Measurements from ENCODE around the gene BABAM2. TPM values are rescaled to one million over a fixed set of nuclear protein-coding genes. Genes with fewer than 3 reads are reported as not detected.

Gene BABAM2
- total and polyA plus RNA-seq, 9 of the 15 experiments (the other 6 are each of a cell fraction or from before 2014, with no cell fraction given): 10.9 to 37.4 (median 25.6) TPM

DNA sequence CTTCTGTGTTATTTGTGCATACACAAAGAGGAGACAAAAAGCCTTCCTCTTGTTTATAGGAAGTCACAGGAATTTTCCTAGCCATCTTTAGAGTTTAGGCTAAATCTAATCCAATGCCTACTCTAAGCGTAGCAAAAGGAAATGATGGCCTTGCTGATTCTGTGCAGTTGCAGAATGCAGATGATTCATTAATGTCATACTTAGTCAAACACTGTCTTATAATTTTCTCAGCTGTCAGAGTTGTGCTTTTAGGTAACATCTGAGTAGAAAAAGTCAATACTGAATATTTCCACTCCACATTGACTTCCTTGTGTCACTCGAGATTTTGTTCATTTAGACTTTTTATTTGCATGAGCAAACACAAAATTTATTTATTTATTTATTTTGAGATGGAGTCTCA is 344.3 kb downstream of the BABAM2 start:
- ChIA-PET POLR2A (no interaction called here), CTCF (ENCODE audit: low intra/inter-chr PET ratio) (no interaction called here)
- no peaks in the 10 kb centered on the region for H3K9me3 ChIP-seq (replicated peaks; ENCODE audit: control insufficient read depth, insufficient read depth, low read depth, low read length)
- DNase-seq (ENCODE audit: extremely low read depth in 1 of 4, low spot score in 3 of 4) (no peak), FAIRE-seq (no peak), ATAC-seq (no peak)
- no peaks in the 10 kb centered on the region for H3K79me2 ChIP-seq (ENCODE audit: control insufficient read depth, insufficient read depth, low read length)
- intact Hi-C loops (cut with micrococcal nuclease) (no loop called here), in situ Hi-C loops (cut with MboI) (no loop called here)
- WGBS (ENCODE audit: insufficient coverage, low coverage, missing lambda C conversion rate): 21% methylated on average over 2 of the region's 2 CpGs
- no peaks in the 10 kb centered on the region for H3K36me3 ChIP-seq (ENCODE audit: control insufficient read depth, insufficient read depth, low read length)
- no peak overlapping the region for H3K9ac ChIP-seq (ENCODE audit: insufficient read depth in 1 of 2, low read depth in 2 of 2, low read length in 2 of 2)
- no peak overlapping the region for H2AFZ ChIP-seq (ENCODE audit: low read depth, low read length)
- H3K9me1 ChIP-seq (ENCODE audit: control insufficient read depth, insufficient read depth, low read length): no peaks in the 10 kb centered on the region
- H3K27ac ChIP-seq (ENCODE audit: extremely low read depth, low read depth, low read length): no peak overlapping the region
- BruUV-seq (replicated peaks): no TSS peak
- no peak overlapping the region for H3K4me3 ChIP-seq
- H4K20me1 ChIP-seq (replicated peaks; ENCODE audit: control insufficient read depth, insufficient read depth, low read length): no peaks in the 10 kb centered on the region
- no peak overlapping the region for H3K4me2 ChIP-seq (ENCODE audit: insufficient read depth, low read length)
- no peaks in the 10 kb centered on the region for H3K27me3 ChIP-seq (ENCODE audit: control insufficient read depth in 2 of 2, insufficient read depth in 2 of 2, low read length in 2 of 2)
- no peaks in the 10 kb centered on the region for H3K4me1 ChIP-seq (replicated peaks in 1 of 2; ENCODE audit: control insufficient read depth in 2 of 2, insufficient read depth in 2 of 2, low read length in 2 of 2)
- TF ChIP-seq, protein P1, sequence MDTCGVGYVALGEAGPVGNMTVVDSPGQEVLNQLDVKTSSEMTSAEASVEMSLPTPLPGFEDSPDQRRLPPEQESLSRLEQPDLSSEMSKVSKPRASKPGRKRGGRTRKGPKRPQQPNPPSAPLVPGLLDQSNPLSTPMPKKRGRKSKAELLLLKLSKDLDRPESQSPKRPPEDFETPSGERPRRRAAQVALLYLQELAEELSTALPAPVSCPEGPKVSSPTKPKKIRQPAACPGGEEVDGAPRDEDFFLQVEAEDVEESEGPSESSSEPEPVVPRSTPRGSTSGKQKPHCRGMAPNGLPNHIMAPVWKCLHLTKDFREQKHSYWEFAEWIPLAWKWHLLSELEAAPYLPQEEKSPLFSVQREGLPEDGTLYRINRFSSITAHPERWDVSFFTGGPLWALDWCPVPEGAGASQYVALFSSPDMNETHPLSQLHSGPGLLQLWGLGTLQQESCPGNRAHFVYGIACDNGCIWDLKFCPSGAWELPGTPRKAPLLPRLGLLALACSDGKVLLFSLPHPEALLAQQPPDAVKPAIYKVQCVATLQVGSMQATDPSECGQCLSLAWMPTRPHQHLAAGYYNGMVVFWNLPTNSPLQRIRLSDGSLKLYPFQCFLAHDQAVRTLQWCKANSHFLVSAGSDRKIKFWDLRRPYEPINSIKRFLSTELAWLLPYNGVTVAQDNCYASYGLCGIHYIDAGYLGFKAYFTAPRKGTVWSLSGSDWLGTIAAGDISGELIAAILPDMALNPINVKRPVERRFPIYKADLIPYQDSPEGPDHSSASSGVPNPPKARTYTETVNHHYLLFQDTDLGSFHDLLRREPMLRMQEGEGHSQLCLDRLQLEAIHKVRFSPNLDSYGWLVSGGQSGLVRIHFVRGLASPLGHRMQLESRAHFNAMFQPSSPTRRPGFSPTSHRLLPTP (IDR thresholded peaks at IDR 0.05; ENCODE audit: borderline replicate concordance, extremely low read depth, insufficient read length): no peak
- TF ChIP-seq KAT7 (CRISPR knock-in tag; IDR thresholded peaks at IDR 0.05; ENCODE audit: borderline replicate concordance) (no peak), PHTF2 (CRISPR knock-in tag; IDR thresholded peaks at IDR 0.05) (no peak), RFX5 (IDR thresholded peaks at IDR 0.05; ENCODE audit: low read depth, low read length) (no peak), L3MBTL2 (IDR thresholded peaks at IDR 0.05) (no peak), HIVEP1 (CRISPR knock-in tag; IDR thresholded peaks at IDR 0.05) (no peak), ETV1 (tag; conservative IDR thresholded peaks at IDR 0.05; ENCODE audit: low read depth) (no peak), ZNF436 (CRISPR knock-in tag; IDR thresholded peaks at IDR 0.05) (no peak), SNRNP70 (optimal IDR thresholded peaks at IDR 0.05; ENCODE audit: low read depth, low read length) (no peak)
- TF ChIP-seq, protein P2, sequence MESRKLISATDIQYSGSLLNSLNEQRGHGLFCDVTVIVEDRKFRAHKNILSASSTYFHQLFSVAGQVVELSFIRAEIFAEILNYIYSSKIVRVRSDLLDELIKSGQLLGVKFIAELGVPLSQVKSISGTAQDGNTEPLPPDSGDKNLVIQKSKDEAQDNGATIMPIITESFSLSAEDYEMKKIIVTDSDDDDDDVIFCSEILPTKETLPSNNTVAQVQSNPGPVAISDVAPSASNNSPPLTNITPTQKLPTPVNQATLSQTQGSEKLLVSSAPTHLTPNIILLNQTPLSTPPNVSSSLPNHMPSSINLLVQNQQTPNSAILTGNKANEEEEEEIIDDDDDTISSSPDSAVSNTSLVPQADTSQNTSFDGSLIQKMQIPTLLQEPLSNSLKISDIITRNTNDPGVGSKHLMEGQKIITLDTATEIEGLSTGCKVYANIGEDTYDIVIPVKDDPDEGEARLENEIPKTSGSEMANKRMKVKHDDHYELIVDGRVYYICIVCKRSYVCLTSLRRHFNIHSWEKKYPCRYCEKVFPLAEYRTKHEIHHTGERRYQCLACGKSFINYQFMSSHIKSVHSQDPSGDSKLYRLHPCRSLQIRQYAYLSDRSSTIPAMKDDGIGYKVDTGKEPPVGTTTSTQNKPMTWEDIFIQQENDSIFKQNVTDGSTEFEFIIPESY (CRISPR knock-in tag; IDR thresholded peaks at IDR 0.05): no peak
- TF ChIP-seq, protein P3, sequence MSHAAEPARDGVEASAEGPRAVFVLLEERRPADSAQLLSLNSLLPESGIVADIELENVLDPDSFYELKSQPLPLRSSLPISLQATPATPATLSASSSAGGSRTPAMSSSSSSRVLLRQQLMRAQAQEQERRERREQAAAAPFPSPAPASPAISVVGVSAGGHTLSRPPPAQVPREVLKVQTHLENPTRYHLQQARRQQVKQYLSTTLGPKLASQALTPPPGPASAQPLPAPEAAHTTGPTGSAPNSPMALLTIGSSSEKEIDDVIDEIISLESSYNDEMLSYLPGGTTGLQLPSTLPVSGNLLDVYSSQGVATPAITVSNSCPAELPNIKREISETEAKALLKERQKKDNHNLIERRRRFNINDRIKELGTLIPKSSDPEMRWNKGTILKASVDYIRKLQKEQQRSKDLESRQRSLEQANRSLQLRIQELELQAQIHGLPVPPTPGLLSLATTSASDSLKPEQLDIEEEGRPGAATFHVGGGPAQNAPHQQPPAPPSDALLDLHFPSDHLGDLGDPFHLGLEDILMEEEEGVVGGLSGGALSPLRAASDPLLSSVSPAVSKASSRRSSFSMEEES (CRISPR knock-in tag; IDR thresholded peaks at IDR 0.05): no peak
- TF ChIP-seq, protein P4, sequence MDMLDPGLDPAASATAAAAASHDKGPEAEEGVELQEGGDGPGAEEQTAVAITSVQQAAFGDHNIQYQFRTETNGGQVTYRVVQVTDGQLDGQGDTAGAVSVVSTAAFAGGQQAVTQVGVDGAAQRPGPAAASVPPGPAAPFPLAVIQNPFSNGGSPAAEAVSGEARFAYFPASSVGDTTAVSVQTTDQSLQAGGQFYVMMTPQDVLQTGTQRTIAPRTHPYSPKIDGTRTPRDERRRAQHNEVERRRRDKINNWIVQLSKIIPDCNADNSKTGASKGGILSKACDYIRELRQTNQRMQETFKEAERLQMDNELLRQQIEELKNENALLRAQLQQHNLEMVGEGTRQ (CRISPR knock-in tag; IDR thresholded peaks at IDR 0.05): no peak
- TF ChIP-seq, protein P5, sequence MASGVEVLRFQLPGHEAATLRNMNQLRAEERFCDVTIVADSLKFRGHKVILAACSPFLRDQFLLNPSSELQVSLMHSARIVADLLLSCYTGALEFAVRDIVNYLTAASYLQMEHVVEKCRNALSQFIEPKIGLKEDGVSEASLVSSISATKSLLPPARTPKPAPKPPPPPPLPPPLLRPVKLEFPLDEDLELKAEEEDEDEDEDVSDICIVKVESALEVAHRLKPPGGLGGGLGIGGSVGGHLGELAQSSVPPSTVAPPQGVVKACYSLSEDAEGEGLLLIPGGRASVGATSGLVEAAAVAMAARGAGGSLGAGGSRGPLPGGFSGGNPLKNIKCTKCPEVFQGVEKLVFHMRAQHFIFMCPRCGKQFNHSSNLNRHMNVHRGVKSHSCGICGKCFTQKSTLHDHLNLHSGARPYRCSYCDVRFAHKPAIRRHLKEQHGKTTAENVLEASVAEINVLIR (CRISPR knock-in tag; IDR thresholded peaks at IDR 0.05): no peak
